ENCODE results near the gene RNF220.

DNA sequence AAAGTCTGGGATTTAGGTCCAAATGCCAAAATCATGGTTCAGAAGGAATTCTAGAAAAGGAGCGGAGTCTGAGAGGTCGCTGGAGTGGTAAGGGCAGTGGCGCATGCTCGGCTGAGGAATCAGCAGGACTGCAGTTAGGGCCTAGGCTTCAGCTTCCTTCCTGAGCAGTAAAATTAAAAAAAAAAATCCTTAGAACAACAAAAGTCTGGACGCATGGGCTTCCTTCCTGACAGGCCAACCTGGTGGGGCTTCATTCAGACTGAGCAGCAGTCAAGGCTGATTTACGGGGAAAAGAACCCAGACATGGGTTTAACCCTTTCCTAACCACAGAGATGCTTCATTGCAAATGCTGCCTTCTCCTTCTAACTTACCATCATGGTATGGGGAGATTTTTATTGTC lies 17.1 kb downstream of the RNF220 start:
- TF ChIP-seq, protein P1, sequence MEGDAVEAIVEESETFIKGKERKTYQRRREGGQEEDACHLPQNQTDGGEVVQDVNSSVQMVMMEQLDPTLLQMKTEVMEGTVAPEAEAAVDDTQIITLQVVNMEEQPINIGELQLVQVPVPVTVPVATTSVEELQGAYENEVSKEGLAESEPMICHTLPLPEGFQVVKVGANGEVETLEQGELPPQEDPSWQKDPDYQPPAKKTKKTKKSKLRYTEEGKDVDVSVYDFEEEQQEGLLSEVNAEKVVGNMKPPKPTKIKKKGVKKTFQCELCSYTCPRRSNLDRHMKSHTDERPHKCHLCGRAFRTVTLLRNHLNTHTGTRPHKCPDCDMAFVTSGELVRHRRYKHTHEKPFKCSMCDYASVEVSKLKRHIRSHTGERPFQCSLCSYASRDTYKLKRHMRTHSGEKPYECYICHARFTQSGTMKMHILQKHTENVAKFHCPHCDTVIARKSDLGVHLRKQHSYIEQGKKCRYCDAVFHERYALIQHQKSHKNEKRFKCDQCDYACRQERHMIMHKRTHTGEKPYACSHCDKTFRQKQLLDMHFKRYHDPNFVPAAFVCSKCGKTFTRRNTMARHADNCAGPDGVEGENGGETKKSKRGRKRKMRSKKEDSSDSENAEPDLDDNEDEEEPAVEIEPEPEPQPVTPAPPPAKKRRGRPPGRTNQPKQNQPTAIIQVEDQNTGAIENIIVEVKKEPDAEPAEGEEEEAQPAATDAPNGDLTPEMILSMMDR (conservative IDR thresholded peaks at IDR 0.05; ENCODE audit: low read length) = no peak
- no peak for TF ChIP-seq EZH2phosphoT487 (IDR thresholded peaks at IDR 0.05; ENCODE audit: borderline replicate concordance)
